Measurements from ENCODE around the gene CLASP2.

- TF ChIP-seq NFIC (IDR thresholded peaks at IDR 0.05) (no peak), TCF12 (IDR thresholded peaks at IDR 0.05; ENCODE audit: low read depth) (no peak), EP300 (IDR thresholded peaks at IDR 0.05; ENCODE audit: borderline replicate concordance) (no peak), REST (IDR thresholded peaks at IDR 0.05; ENCODE audit: low read depth) (no peak)
Observed at GRCh38 chr3:33652736-33653135, 65.3 kb downstream of the CLASP2 start.

Measured in Ishikawa (cell line).